GM21447 (cell line): Measurements from ENCODE around the gene ACTL8.

ENCODE experiments used
- ATAC-seq: cut with Tn5 transposase; IDR thresholded peaks from one replicate; pipeline ENCODE4 v1.9.1; 2021; ENCODE audit not compliant: unreplicated experiment

Gene ACTL8

DNA sequence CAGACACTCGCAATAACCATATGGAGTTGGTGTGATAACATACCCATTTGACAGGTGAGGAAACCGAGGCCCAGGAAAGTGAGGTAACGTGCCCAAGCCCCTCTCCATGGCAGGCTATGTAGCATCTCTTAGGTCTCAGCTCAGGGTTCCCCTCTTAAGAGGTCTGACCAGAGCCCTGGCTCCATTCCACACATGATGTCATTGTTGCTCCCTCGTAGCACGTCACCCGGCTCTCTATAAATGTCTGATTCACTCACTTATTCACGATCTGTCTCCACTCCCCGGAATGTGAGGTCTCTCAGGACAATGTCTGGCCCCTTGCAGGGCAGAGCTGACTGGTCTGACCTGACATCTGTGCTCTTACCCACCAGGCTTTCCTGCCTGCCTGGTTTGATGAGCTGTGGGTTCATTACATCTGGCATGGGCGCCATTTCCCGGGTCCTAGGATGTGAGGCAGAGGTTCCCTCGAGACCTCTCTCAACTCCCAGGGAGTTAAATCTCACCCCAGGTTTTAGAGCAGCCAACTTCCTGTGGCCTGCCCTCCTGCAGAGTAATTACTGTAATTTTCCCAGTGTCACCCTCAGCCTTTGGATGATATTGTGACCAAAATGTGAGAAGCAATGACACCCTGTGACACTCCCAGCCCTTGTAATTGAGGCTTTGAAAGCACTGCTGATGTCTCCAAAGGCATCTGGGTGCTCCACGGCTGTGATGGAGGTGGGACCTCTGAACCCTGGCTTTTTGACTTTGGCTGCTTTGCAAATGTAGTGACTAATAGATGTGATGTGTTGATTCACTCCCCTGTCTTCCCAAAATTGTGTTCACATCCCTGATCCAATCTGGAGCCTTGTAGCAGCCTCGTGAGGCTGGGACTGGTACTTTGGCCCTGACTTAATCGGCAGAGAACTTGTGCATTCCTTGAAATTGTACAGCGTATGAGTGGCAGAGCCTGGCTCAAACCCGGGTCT lies 10.6 kb downstream of the ACTL8 start:
- no peak for ATAC-seq

DNA sequence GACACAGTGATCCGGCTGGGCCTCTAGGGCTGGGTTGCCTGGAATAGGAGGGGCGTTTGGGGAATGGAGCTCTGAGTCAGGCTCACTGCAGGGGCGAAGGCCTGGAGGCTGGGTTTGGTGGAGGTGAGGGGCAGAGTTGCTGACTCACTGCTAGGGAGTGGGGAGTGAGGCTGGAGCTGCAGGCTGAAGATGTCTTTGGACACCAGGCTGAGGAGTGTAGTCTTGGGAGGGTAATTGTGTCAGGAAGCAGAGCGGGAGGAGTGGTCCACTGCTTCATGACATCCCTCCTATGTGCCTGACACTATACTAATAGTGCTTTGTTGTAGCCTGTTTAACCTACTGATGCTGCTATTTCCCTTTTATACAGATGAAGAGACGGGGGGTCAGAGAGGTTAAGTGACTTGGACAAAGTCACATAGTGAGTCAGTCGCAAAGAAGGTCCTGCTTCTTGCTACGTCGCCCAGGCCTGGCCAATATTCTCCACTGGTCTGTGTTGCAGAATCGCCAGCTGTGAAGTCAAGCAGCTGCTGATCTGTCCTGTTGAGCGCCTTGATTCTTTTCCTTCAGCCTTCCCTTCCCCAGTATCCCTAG lies 13.6 kb downstream of the ACTL8 start:
- ATAC-seq, result no peak

DNA sequence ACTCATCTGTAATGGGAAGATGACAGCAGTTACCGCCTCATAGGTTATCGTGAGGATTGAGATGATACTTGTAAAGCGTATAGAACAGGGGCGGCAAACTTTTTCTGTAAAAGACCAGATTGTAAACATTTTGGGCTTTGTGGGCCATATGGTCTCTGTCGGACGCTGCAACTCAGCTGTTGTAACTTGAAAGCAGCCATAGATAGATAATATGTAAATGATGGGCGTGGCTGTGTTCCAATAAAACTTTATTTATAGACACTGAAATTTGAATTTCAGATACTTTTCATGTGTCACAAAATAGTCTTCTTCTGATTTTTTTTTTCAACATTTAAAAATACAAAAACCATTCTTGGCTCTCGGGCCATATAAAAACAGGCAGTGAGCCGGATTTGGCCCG lies 15.8 kb downstream of the ACTL8 start:
- no peak for ATAC-seq

DNA sequence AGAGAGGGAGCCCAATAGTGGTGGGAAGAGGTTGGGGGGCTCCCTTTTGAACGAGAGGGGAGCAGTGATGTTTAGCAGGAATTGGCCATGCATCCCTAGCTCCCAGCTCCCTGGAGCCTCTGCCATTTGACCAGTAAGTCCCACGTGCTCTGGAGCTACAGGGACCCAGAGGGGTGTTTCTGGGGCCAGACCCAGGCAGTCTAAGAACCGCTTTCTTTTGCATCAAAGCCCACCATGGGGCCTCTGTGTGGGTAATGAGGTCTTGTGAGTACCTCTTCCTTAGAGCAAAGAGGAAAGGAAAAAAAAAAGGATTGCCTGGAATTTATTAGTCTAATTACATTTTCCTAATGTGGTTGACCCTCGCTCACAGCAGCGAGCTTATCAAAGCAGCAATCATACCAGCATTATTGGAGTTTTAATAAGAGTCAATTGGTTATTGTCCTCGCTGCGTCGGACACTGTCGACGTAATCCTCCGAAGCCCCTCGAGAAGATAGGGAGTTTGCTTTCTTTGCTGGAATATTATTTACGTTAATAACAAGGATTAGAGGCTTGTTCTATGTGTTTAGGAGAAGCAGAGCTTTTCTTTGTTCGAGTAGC lies 17.6 kb downstream of the ACTL8 start:
- ATAC-seq, result no peak

DNA sequence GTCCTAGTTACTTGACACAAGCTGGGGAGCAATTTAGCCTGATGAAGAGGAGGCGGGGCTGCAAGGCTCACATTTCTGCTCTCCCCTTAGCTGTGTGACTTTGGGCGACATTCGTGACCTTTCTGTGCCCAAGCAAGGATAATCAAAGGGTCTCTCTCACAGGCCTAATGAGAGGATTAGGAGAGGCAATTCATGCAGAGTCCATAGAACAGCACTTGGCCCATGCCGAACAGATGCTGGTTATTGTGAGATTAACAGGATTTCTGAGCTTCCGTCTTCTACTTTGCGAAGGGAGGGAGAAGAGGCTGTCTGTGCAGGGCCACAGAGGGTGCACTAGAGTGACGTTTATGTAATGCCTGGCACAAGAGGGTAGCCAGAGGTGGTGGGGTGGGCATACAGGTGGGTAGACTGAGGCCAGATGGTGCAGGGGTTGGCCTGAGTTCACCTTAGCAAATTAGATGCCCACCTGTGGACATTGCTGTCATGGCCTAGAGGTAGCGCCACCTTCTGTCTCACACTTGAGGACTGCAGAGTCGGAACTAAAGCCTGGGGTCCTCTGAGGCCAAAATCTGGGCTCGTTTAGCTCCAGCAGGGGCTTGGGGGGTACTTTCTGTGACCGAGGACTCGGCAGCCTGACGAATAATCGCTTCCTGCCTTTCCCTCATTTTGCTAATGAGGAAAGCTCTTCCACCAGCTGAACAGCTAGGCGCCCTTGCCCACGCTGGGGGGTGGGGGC lies 18.6 kb downstream of the ACTL8 start:
- ATAC-seq, result no peak

DNA sequence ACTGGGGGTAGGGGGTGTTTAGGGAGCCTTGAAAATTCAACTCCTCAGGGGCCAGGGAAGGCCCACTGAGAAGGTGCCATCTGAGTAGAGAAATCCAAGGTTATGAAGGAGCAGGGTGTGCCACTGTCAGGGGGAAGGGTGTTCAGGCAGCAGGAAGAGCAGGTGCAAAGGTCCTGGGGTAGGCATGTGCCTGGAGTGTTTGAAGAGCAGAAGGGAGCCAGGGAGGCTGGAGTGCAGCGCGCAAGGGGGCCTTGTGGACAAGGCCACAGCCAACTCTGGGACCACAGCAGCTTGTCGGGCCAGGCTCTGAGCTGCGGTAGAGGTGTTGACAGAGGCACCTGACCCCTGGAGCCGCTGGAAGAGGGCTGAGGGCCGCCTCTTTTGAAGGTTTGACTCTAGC lies 19.3 kb downstream of the ACTL8 start:
- ATAC-seq, result no peak

DNA sequence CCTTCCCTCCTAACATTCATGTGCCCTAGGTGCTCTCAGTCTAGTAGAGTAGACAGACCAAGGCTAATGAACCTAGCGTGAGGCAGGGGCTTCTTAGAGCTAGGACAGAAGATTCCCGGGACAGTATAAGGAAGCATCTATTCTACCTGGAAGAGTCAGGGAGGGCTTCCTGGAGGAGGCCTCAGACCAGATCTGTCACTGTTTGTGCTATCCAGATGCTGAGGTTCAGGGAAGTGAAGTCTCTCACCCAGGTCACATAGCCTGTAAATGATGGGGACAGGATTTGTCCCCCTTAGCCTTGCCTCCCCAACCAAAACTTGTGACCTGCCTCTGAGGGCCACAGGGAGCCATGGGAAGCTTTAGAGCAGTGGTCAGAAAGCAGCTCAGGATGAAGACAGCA lies 20.7 kb downstream of the ACTL8 start:
- no peak for ATAC-seq

DNA sequence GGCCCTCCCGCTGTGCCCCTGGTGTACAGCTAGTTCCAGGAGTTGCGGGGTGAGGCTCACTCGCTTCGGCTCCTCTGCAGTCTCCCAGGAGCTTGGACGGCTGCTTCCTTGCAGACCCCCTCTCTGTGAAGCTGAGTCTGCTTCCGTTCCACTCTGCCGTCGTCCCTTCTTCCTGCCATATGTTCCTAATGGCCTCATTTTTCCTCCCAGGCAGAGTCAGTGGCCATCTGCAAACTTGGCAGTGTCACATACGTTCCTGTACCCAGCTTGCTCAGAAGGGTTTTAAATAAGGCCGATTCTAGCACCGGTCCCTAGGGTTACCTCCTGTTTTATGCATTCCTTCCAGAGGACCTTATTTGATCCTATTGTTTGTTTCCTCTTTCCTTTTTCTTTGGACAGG lies 21.3 kb downstream of the ACTL8 start:
- ATAC-seq, result no peak

DNA sequence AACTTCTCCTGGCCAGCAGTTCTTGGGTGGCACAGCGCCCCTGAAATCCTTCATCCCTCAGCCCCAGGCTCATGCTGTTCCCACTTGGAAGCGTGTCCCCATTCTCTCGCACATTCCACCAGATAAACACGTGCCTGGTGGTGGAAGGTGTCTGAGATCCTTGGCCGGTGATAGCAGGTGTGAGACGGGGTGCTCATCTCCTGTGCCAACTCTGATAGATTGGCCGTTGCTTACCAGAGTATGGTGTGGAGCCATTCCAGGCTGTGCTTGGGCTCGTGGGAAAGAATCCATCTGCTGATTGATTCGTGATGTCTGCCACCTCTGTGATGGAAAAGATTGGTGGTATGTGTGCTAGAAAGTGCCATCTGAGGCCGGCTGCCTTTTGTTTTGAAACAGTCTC lies 22.2 kb downstream of the ACTL8 start:
- no peak for ATAC-seq

DNA sequence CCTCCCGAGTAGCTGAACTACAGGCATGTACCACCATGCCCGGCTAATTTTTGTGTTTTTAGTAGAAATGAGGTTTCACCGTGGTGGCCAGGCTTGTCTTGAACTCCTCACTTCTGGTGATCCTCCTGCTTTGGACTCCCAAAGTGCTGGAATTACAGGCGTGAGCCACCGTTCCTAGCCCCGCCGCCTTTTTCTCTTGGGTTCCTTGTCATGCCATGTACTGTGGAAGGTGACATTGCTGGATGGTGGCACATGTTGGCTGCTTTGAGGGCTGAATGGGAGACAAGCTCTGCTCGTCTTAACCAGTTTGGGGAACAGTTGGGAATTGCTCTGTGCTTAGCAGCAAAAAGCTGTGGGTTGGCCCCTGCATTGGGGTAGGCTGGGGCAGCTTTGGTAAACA lies 22.7 kb downstream of the ACTL8 start:
- ATAC-seq, result no peak

DNA sequence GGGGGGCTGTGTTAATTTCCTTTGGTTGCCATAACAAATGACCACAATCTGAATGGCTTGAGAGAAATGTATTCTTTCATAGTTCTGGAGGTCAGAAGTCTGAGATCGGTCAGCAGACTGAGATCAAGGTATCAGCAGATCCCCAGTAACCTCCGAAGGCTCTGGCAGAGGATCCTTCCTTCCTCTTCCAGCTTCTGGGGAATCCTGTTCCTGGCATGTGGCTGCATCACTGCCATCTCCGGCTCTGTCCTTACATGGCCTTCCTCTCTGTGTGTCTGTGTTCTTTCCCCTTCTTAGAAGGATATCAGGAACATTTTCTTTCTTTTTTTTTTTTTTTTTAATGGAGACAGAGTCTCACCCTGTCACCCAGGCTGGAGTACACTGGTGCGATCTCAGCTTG lies 25.8 kb downstream of the ACTL8 start:
- ATAC-seq, result no peak

DNA sequence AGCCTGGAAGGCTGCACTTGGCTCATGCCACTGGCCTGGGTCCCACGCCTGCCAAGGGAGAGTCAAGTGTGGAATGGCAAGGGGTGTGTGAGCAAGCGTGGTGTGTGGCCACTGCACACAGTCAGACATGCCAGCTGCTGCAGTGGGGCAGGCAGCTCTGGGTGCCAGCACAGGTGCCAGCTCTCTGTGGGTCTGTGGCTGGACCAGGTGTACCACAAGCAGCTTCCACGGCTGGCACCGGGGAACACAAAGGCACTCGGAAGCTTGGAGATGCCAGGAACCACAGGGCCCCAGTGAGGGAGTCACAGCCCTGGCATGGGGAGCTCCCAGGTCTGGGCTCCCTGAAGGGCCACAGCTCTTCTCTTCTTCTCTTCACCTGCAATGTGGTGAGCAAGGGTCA lies 34.8 kb downstream of the ACTL8 start:
- no peak for ATAC-seq

DNA sequence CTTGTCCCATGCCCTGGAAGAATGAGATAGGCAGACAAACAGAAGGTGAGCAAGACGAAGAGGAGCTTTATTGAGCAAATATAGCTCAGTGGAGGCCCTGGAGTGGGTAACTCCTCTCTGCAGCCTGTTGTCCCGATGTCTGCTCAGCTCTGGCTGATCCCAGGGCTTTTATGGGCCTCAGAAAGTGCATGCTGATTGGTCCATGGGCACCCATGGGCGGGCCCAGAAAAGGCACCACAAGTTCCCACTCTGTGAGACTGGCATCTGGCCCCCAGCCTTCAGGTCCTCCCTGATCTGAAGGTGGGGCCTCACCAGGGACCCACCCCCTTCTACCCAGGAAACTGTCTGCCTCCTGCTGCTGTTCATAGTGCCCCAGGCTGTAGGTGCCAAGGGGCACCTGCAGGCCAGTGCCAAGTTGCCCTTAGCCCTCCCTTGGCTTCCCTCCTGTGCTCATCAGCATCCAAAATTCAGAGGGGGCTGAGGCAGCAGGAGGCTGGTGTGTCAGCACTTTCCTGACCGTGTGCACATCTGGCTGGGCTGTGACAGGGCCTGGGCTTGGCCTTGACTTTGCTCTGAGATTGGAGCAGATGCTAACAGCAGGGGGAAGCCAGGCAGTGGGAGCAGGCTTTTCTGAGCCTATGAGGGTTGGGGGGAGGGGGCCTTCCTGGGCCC lies 35.4 kb downstream of the ACTL8 start:
- ATAC-seq, result no peak

DNA sequence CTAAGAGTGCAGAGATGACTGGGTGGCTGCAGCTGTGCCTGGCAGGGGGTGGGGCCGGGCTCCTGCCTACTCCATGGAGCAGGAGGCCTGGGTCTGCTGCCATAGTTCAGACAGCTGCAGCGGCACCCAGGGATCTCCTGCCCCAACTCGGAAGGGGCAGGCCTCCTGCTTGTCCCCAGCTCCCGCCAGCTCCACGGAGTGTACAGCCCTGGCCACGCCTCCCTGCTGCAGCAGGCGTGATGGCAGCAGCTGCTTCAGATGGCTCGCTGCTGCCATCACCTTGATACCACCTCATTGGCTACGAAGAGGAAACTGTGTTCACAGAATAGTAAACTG lies 35.9 kb downstream of the ACTL8 start:
- ATAC-seq, result no peak

DNA sequence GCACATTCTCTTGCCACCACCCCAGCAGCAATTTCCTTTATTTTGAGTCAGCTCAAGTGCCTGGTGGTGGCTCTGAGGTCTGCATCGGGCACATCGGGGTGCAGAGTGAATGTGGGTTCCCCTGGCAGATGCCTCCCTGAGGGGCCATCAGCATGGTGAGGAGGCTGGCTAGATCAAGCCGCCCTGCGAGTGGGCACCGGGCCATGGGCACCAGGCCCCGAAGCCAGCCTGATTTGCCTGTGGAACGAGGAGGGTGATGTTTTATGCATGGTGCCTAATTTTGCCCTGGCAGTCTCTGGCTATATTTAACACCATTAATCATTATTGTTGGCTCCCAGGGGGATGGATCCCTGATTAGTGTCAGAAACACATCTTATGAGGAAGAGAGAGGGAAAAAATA lies 36.3 kb downstream of the ACTL8 start:
- ATAC-seq, result no peak

DNA sequence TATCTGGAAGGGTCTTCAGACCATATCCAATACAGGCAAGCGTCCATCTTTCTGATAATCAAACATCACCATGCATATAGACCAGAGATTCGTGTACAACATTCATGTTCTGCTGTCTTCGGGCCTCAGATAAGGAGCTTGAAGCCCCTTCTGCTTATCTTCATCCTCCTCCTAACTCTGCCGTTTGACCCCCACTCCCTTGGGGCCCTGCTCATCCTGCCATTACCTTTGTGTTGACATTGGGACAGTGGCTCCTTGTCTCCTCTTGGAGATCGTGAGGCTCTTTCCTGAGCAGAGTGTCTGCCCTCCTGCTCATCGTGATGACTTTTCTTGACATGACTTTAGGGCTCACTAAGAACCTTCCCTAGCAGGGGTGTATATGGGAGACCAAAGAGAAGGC lies 37.3 kb downstream of the ACTL8 start:
- no peak for ATAC-seq

DNA sequence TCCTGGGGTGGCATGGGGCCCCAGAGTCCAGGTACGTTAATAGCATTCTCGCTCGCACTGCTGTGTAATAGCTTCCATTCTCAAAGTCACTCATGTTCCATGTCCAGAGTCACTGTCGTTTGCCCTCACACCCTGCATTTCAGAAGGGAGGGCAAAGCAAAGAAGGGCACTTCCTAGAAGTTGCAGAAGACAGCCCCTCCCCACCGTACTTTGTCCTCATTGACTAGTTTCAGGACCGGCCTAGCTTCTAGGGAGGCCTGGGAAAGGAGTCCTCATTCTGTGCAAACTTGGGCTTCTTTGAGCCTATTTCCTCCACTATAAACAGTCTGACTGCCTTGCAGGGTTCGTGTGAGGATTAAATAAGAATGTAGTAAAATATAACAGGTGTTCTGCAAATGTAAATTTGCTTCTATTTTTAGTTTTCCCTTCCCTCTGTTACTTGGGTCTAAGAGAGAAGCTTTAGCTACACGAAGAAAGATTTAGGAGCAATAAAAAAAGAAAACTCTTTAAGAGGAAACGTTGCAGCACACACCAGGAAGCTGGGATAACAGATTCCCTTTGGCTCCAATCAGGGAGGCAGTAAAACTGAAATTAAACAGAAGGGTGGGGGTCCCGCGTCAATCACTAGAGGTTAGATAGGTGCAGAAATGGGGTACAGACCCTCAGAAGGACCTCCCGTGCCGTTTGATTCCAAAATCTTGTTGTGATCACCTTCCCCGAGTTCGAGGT lies 40.1 kb downstream of the ACTL8 start:
- no peak for ATAC-seq

DNA sequence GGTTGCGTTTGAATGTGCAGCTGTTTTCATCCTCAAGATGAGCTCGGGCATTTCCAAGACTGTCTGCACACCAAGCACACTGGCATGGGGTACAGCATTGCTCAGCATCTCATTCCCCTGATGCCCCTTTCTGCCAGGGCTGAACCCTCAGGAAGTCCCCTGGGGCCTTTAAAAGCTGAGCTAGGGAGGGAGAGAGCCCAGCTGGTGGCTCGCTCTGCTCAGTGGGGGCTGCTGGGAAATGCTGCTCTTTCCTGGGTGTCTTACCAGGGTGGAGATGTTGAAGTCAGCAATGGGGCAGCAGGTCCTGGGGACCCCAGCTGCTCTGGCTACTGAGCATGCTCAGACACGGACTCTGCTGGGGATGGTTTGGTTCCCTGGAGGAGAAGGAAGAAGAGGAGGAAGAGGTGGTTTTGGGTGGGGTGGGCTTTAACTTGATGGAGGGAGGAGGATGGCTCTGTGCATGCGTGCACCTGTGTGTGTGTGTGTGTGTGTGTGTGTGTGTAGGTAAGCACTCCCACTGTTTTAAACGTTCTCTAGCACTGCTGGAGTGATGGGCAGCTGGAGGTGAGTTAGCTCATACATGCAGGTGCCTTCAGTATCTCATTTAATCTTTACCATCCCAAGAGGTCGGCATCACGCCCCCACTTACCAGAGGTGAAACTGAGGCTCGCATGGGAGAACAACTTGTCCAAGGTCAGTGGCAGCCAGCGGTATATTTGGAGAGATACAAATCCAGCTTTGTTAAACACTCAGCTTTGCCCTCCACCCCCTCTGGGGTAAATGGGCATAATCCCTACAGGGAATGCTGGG lies 40.9 kb downstream of the ACTL8 start:
- no peak for ATAC-seq

DNA sequence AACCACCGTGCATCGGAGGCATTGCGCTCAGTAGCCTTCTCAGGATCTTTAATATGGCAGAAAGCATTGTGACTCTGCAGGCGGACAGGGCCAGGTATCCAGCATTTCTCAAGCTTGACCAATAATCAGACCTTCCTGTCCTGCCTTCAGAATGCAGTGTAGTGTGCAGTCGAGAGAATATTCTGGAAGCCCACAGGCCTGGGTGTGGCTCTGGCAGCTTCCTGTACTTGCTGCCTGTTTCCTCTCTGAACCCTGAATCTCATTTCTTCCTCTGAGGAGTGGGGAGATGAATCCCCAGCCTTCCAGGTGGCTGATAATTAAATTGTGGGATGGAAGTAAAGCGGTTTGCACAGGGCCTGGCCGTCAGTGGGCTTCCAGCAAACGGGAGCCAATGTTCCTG lies 42.3 kb downstream of the ACTL8 start:
- no peak for ATAC-seq

DNA sequence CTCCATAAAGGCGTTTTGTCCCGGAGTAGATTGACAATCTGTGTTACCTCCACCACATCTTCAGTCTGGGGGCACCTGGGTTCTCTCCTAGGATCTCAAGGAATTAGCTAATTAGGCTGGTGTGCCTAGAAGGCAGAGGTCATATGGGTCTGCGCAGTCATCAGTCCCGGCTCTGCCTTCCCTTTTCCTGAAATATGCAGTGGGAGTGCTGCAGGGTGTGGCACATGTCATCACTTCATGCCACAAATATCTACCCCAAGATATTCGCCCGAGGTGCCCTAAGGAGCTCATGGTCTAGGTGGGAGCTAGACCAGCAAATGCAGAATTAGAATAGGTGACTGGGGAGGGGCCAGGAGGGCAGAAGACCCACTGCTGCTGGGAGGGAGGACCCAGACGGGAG lies 42.9 kb downstream of the ACTL8 start:
- no peak for ATAC-seq
